CD1c-positive myeloid dendritic cell (primary cell): ENCODE measurements around the gene MRPL48.
"Not testable (repeated sequence)": the region's sequence is repeated elsewhere in the genome, so short reads cannot be mapped to it uniquely, and the experiment has no call there.

Experiments
- DNase-seq: peaks from one replicate; pipeline ENCODE4 v3.0.0-alpha.2; 2016; ENCODE audit errors: extremely low spot score

The MRPL48 gene

DNA sequence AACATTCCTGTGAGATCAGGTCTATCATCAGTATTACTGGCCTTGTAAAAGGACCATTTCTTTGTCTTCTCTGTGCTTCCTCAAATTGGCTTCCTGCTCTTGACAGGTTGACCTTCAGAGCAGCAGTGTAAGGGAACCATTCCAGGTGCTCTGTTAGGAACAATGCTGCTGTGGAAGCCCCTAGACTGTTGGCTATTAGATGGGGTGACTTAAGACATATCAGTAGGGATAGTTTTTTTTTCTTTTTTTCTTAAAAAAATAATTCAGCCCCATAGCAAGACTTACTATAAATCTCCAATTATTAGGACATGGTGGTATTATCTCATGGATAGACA, 51.4 kb downstream of the MRPL48 start:
- no peak for DNase-seq

DNA sequence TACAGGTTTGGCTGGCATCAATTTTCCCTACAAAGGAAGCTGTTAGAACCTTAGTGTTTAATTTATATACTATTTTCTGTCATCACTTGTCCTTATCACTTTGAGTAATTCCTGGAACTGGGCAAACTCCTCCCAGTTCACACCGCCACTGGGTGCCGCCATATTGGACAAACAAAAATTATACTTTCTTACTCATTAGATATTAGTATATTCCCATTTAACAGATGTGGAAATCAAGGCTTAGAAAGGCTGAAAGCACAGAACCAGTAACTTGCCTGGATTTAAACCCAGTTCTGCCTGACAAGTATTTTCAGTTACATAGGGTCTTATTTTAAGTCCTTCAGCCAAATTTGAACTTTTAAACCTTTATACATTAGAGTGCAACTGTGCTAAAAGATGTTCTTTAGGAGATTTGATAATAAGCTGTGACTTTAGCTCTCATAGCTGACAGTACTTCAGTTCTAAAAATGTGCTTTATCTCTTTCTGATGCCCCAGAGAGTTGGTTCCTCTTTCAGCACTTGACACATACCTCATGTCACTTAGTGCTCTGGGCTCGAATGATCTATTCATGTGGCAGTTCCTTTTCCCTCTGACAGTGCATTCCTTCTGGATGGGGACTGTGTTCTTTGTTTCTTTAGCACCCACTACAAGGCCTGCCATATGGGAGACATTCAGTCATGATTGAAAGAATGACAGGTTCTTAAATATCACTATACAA, 63.5 kb downstream of the MRPL48 start:
- peak; percentile 29 for DNase-seq

DNA sequence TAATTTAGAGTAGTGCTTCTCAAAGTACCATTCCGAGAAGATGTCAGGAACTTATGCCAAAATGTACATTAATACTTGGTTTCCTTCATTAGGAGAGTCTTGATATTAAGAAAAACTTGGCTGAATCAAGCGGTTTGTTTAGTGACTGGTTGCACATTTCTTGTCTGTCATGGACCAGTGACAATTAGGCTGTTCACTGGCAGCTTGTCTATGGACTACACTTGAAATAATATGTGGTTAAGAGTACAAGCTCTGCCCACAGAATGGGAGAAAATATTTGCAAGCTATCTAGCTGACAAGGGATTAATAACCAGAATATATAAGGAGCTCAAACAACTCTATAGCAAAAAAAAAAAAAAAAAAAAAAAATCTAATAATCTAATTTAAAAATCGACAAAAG, 64.4 kb downstream of the MRPL48 start:
- no peak for DNase-seq

DNA sequence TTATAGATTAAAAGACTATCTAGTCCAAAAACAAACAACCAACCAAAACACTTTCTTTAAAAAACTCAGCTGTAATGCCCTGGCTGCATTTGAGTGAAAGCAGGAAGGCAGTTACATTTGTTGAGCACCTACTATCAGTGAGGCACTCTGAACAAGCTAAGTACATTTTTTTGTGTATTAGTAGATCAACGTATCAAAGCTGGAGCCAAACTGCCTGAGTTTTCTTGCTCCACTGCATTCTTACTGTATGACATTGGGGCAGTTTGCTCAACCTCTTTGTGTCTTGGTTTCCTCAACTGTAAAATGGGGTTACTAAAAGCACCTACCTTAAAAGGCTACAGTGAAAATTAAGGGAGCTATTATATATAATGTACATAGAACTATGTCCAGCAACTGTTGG, 67.0 kb downstream of the MRPL48 start:
- no peak for DNase-seq

DNA sequence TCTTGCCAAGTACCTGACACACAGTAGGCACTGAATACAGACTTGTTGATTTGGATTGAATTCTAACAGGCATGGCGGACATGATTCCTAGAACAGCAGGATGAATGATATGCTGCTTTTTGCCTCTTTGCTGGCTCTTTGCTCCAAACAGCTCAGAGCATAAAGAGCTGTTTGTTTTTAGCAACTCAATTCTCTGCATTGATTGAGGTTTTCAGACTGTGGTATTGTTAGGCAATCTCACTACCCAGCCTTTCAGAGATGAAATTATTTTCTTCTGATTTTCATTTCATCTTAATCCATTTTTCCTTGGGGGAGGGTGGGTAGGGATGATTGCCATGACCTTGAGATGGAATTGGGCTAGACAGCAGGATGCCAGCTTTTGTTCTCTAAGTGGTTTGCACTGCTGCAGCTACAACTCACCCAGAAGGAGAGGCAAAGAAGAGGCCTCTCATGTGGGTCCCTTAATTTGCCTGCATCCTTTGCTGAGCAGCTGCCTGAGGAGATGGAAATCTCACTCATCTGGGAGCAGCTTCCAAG, 68.4 kb downstream of the MRPL48 start:
- no peak for DNase-seq

DNA sequence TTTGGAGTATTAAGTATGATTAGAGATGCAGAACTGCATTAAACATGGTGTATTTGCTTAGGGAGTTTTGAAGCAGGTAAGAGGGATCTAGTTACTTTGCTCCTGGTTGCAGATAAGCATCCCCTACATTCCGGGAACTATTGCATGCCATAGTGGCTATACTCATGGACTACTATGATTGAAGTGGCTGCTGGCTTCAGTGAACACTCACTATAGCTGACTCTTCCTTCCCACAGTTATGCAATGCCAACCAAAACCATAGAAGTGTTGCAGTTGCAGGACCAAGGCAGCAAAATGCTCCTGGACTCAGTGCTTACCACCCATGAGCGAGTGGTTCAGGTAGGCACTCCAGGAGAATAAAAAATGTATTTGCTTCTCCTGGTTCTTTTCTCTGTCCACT, 72.0 kb downstream of the MRPL48 start:
- DNase-seq = no peak

DNA sequence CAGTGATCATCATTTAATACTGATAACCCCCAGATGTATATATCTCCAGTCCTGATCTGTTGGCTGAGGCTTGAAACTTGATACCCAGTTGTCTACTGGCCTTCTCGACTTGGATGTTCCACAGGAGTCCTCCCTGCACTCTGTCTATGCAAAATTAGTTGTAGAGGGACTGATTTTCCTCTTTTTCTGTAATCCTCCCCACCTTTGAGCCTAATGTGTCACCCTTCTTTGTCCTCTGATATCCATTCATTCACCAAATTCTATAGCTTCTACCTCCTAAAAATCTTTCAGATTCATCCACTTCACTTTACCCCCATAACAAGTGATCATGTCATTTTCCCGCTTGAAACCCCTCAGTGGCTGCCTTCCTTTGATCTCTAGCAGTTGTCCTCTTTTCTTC, 72.5 kb downstream of the MRPL48 start:
- no peak for DNase-seq

DNA sequence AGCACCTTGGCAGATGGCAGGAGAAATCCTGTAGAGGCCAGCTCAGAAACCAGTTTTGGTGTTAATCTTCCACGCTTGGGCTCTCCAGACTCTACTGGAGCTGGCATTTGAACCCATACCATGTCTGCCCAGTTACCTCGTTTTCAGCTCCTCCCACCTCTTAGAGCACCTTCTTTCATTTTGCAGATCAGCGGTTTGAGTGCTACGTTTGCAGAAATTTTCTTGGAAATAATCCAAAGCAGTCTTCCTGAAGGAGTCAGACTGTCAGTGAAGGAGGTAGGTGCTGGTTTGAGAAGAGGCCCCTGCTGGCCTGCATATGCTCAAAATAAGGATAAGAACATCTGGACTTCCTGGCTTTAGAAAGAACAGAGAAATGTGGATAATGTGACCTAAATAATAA, 75.3 kb downstream of the MRPL48 start:
- no peak for DNase-seq

DNA sequence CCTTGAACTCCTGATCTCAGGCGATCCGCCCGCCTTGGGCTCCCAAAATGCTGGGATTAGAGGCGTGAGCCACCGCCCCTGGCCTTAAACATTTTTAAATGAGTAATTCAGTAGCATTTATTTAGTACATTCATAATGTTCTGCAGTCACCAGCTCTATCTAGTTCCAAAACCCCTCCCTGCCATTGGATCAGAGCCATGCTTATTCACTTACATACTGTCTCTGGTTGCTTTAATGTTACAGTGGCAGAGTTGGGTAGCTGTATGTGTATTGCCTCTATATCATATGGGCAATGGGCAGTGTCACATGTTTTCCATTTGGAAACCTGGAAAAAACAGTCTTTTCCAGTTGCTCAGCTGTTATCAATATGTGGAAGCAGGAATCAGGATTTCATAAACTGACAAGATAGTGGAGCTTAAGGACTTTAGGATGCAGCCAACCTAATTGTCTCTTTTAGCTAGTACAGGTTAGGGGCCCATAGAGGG, 78.5 kb downstream of the MRPL48 start:
- DNase-seq = no peak

DNA sequence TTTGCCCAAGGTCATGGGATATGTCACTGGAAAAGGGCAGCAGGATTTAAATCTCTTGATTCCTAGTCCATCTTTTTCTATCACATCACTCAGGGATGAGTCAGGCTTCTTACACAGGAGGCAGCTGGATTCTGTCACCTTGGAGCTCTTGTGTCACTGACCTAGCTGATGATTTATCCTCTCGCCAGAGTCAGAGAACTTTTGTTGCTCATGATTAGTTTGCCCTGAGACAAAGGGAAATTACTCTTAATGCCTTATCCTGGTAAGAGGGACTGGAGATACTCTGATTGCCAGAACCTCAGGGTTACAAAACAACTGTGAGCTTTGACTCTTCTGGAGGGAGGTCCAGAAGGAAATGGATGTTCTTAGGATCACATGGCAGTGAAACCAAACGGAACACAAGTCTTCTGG, 78.9 kb downstream of the MRPL48 start:
- DNase-seq = no peak

DNA sequence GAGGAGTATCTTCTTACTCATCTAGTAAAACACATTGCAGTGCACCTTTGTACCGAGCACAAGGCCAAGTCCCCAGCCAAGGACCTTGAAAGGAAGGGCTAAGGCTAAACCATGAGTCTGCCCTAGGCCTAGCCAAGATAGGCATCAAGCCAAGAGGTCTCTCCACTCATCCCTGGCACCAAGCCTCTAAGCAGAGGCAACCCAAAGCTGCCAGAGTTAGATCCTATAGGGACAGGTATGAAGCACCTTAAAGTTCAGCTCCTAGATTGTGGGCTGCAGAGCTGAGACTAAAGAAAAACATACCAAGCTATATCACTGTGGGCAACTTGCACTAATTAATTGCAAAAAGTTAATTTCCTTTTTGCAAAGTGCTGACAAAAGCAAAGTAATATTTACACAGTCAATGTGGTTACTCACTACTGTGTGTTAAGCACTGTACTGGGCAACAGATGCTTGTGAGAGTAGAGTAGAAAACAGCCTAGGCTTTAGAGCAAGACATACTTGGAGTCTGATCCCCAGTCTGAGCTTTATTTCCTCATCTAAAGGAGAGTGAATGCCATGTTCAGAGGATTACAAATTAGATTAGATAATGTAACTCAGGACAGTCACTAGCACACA, 81.8 kb downstream of the MRPL48 start:
- no peak for DNase-seq

DNA sequence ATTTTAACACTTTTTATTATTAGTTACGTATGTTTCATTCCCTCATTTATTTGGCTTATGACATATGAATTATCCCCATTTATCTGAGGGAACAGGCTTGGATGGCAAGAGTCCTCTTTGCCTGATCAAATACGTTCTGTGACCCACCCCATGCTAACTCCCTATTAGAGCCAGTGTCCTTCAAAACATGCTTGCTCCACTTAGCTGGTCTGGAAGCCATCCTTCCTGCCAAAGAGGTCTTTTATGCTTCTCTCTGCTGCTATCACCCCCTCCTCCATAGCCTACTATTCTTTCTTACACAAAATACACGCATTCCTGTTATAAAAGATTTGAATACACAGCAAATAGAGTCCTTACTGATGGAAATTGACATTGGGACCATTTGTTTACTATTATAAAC, 82.6 kb downstream of the MRPL48 start:
- DNase-seq = no peak

DNA sequence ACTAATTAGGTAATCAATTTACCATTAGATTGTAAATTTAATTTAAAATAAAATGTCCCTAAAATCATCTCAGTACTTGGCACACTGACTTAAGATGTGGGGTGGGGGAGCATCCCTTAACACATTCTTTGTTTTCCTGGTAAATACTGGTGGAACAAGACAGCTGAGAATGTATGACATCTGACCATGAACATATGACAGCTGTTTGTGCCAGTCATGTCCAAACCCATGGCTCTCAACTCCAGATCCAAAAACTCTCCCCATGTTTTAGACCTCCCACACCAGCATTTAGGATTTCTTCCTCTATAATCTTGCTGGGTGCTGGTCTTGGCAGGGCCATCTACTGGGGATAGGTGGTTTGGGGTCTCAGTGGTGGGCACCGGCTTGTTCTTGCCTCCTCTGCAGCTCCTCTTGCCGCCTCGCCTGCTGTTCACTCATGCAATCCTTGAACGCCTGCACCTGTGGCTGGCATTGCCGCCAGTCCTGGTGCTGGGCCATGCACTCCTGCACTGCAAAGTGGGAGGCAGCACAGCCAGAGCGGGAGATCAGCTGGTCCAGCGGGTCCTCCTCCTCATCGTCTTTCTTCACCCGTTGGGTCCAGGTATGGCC, 85.2 kb downstream of the MRPL48 start:
- DNase-seq = no peak

DNA sequence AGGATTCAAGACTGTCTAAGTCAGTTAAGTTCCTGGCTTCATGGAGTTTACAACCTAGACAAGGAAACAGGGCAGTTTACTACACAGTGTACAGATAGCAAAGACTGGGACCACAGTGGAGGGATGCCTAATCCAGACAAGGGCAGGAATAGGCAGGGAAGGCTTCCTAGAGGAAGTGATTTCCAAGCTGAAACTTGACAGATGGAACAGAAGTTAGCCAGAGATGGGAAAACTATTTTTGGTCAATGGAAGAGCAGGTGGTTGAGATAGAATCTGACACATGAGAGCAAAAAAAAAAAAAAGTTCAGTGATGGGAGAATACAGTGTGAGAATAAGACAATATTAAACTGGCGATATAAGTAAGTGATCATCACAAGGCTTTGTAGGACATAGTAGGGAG, 87.7 kb downstream of the MRPL48 start:
- DNase-seq = no peak

DNA sequence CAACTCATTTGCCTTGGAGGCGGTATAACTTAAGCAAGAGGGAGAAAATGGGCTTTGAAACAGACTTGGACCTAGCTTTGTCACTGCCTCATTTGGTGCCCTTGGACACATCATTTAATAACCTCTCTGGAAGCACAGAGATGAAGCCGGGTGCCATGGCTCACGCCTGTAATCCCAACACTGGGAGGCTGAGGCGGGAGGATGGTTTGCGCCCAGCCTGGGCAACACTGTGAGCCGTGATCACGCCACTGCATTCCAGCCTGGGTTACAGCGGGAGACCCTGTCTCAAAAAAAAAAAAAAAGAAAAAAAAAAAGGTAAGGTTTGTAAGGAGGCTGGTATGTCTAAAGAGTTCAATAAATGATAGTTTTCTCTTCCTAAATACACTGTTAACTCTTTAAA, 88.2 kb downstream of the MRPL48 start:
- DNase-seq = no peak

DNA sequence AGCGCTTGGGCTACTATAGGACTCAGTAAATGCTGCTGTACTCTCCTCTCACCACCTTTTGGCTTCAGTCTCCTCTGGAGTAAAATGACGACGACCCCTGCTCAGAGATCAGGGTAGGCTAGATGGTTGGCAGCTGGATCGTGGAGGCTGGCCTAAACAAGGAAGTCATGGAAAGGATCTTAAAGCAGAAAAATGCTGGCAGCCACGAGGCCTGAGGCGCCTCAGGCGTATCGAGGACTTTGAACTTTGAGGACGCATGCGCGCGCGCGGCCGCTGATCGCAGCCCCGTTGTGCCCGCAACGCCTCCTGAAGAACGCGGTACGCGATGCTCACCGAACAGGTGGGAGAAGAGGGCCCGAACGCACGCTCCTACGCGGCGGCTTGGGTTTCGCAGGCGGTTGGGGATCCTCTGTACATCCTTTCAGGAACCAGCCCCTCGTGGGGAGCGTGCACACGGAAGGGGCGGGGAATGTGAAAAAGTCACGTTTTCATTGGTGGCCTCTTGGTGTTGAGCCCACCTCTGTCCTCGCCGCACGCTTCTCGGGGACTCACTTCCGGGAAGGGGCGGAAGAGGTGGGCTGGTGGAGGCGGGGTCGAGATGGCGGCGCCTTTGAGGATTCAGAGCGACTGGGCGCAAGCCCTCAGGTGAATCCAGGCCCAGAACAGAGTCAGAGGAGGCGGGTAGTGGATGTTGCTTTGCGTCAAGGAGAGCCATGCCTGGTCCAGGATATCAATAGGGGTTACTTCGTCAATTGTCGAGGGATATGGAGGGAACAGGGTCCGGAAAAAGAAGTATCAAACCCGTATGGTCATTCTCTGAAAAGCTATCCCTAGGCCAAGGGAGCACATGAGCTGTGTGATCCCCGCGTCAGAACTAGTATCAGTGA, 89.0 kb downstream of the MRPL48 start, which contains the start of the genes COA4 and PAAF1:
Gene COA4 (minus strand): TSS at position 423 of the 887 bp plus-strand sequence. CDS start 3,468 bp downstream, outside the sequence.
Gene PAAF1 (plus strand): TSS at position 576 of the 887 bp plus-strand sequence. CDS start 23 bp downstream, at position 599.
- peak; percentile 99 for DNase-seq

DNA sequence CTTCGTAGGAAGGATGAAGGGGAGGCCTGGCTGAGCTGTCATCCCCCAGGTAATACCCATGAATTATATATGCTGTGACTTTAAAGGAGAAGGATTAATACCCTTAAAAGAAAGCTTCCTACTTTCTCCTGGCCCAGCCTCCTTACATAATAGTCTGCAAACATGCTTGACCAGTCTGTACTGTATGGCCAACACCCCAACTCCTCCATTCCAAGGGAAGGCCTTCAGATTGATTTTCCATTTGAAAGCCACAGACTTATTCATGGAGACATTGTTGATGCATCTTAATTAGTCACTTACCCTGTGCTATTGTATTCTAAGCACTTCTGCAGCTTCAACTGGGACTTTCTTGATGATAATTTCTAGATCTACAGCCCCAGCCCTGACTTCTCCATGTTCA, 91.1 kb downstream of the MRPL48 start:
- no peak for DNase-seq

DNA sequence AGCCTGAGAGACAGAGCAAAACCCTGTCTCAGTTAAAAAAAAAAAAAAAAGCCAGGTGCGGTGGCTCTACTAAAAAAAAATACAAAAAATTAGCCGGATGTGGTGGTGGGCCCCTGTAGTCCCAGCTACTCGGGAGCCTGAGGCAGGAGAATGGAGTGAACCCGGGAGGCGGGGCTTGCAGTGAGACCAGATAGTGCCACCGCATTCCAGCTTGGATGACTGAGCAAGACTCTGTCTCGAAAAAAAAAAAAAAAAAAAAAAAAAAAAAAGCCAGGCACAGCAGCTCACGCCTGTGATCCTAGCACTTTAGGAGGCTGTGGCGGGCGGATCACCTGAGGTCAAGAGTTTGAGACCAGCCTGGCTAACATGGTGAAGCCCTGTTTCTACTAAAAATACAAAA, 92.8 kb downstream of the MRPL48 start:
- DNase-seq = not testable (repeated sequence)

DNA sequence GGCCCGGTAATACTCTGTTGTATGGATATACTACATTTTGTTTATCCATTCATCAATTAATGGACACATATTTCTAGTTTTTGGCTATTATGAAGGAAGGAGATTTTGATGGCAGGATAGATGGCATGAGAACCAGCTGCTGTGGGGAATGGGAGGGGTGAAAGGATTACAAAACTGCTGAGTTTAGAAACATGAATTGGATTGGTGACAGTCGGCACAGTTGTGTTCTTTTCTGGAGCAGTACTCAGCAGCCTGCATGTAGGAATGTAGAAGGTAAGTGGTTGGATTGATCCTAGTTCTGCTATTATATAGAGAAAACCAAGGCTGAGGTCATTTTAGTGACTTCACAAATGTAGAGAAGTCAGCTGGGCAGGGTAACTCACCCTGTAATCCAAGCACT, 96.2 kb downstream of the MRPL48 start:
- DNase-seq = no peak

DNA sequence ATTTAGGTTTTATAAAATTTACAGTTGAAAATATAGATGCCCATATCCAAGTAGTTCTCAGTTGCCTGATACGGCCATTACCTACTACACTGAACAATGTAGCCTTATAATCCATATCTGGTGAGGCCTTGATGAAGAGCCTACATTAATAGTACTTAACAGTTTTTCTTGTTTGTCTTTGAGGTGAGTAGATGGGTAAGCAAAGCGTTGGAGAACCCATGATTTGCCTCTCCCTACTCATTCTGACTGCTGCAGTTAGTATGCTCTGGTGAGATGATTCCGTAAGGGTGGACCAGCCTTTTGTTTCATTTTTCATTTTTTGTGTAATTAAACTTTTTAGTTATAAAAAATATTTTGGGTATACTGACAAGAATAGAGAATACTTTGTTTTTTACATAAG, 100.6 kb downstream of the MRPL48 start:
- DNase-seq = no peak

DNA sequence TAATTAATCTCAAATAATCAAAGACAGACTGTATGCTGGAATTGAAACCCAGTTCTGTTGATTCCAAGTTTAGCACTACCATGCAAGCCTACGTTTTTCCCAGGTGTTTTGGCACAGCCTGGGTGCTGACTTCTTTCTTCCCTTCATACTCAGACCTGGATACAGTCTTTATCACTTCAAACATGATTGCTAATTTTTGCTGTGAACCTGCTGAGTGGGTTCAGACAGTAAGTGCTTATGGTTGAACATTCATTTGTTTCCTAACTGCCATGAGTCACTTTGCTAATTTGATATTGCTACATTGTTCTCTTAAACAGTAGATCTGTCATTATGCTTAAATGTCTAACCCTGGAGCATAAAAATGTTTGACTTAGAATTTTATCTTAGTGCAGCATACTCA, 101.3 kb downstream of the MRPL48 start:
- DNase-seq = no peak

DNA sequence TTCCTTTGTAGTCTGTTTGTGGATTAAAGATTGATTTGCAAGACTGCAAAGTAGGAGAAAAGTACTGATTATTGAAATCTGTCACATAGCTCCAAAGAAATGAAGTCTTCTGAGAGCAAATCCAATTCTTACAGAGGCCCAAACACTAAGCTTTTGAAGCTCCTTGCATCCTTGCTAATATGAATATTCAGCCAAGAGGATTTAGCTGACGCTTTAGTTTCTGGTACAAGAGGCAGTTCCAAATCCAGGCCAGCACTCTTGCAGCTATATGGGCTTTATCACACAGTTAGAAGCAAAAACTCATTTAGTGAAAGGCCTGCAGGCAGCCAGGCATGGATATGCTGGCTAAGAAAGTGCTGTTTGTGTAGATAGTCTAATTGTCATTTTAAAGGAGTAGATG, 101.9 kb downstream of the MRPL48 start:
- DNase-seq = no peak
